ENCODE measurements around the gene SLC2A9. TPM values are rescaled to one million over a fixed set of nuclear protein-coding genes. Genes with fewer than 3 reads are reported as not detected.

Gene SLC2A9
- total and polyA plus RNA-seq, 8 donors: 0.61 to 35.3 (median 2.7) TPM

- H3K27ac ChIP-seq: no peak overlapping the region
- no peaks in the 10 kb centered on the region for H3K27me3 ChIP-seq
- no peak overlapping the region for H3K4me3 ChIP-seq
- intact Hi-C loops (cut with DNase I; ENCODE audit: low total_unique reads): no loop called here
- no peak for TF ChIP-seq CTCF (IDR thresholded peaks at IDR 0.05)
- no peak for TF ChIP-seq POLR2AphosphoS5 (IDR thresholded peaks at IDR 0.05)
- no peak for TF ChIP-seq POLR2A (IDR thresholded peaks at IDR 0.05)
- 81 to 92% (median 89%) methylated on average over 5 of the region's 5 CpGs for WGBS, 5 donors
- no peaks in the 10 kb centered on the region for H3K36me3 ChIP-seq
- H3K9me3 ChIP-seq: peaks cover 0 to 4% (median 0%) of the 10 kb centered on the region in 4 donors
- H3K4me1 ChIP-seq: no peaks in the 10 kb centered on the region
- DNase-seq: no peak
These were observed 154.4 kb downstream of the SLC2A9 start for GRCh38 chr4:9866931-9867330.

GRCh38 chr4:9861561-9861960 is 159.7 kb downstream of the SLC2A9 start:
- TF ChIP-seq POLR2A (IDR thresholded peaks at IDR 0.05) (no peak), POLR2AphosphoS5 (IDR thresholded peaks at IDR 0.05) (no peak), EP300 (IDR thresholded peaks at IDR 0.05) (no peak), CTCF (IDR thresholded peaks at IDR 0.05) (no peak)
- Histone ChIP-seq H3K27me3 (no peaks in the 10 kb centered on the region), H3K4me1 (no peaks in the 10 kb centered on the region), H3K4me3 (no peak overlapping the region), H3K36me3 (peaks cover 0 to 9% (median 0%) of the 10 kb centered on the region in 4 donors), H3K9me3 (peaks cover 0 to 21% (median 0%) of the 10 kb centered on the region in 4 donors), H3K27ac (no peak overlapping the region)
- intact Hi-C loops (cut with DNase I; ENCODE audit: low total_unique reads): no loop called here
- DNase-seq: no peak
- 86 to 93% (median 89%) methylated on average over 3 of the region's 3 CpGs for WGBS, 5 donors

- no peaks in the 10 kb centered on the region for H3K4me1 ChIP-seq
- no peak for DNase-seq
- H3K27ac ChIP-seq: no peak overlapping the region
- WGBS, 5 donors: 77 to 94% (median 87%) methylated on average over 6 of the region's 6 CpGs
- H3K9me3 ChIP-seq: peaks cover 0 to 32% (median 6%) of the 10 kb centered on the region in 4 donors
- no peaks in the 10 kb centered on the region for H3K27me3 ChIP-seq
- H3K36me3 ChIP-seq: peaks cover 0 to 9% (median 0%) of the 10 kb centered on the region in 4 donors
- TF ChIP-seq CTCF (IDR thresholded peaks at IDR 0.05) (no peak), EP300 (IDR thresholded peaks at IDR 0.05) (no peak), POLR2AphosphoS5 (IDR thresholded peaks at IDR 0.05) (no peak), POLR2A (IDR thresholded peaks at IDR 0.05) (no peak)
- H3K4me3 ChIP-seq: no peak overlapping the region
- intact Hi-C loops (cut with DNase I; ENCODE audit: low total_unique reads): no loop called here
These were observed 161.5 kb downstream of the SLC2A9 start for GRCh38 chr4:9859810-9860209.

- TF ChIP-seq EP300 (IDR thresholded peaks at IDR 0.05) (no peak), POLR2A (IDR thresholded peaks at IDR 0.05) (no peak), POLR2AphosphoS5 (IDR thresholded peaks at IDR 0.05) (no peak)
- Histone ChIP-seq H3K4me3 (no peak overlapping the region), H3K27me3 (no peaks in the 10 kb centered on the region), H3K27ac (no peak overlapping the region), H3K36me3 (no peaks in the 10 kb centered on the region), H3K9me3 (peaks cover 0 to 4% (median 0%) of the 10 kb centered on the region in 4 donors), H3K4me1 (no peaks in the 10 kb centered on the region)
- intact Hi-C loops (cut with DNase I; ENCODE audit: low total_unique reads): no loop called here
- DNase-seq: no peak
- 89 to 98% (median 96%) methylated on average over 2 of the region's 2 CpGs for WGBS, 5 donors
These were observed 171.8 kb downstream of the SLC2A9 start for GRCh38 chr4:9849538-9849920.

- Histone ChIP-seq H3K27me3 (no peaks in the 10 kb centered on the region), H3K27ac (no peak overlapping the region), H3K4me1 (no peaks in the 10 kb centered on the region), H3K9me3 (peaks cover 0 to 4% (median 0%) of the 10 kb centered on the region in 4 donors), H3K4me3 (no peak overlapping the region), H3K36me3 (no peaks in the 10 kb centered on the region)
- 72 to 85% (median 82%) methylated on average over 5 of the region's 5 CpGs for WGBS, 5 donors
- intact Hi-C loops (cut with DNase I; ENCODE audit: low total_unique reads): no loop called here
- no peak for TF ChIP-seq POLR2AphosphoS5 (IDR thresholded peaks at IDR 0.05)
- TF ChIP-seq POLR2A (IDR thresholded peaks at IDR 0.05): no peak
- TF ChIP-seq EP300 (IDR thresholded peaks at IDR 0.05): no peak
- TF ChIP-seq CTCF (IDR thresholded peaks at IDR 0.05): no peak
- DNase-seq: no peak
These were observed 173.1 kb downstream of the SLC2A9 start for GRCh38 chr4:9847968-9848748.

Data from stomach (tissue), 9 donors.